Brain pericyte (primary cell): ENCODE data around the gene AK2.
A peak's percentile ranks its signal among the peaks of the same experiment; 100 is the strongest.
"Not testable (repeated sequence)": the region's sequence is repeated elsewhere in the genome, so short reads cannot be mapped to it uniquely, and the experiment has no call there.

Experiments
- DNase-seq: peaks from one replicate; pipeline ENCODE4 v3.0.0-alpha.2; 2012; ENCODE audit warnings: low read depth, low spot score

The AK2 gene

GRCh38 chr1:32975055-32975454 lies 61.6 kb downstream of the AK2 start:
- not testable (repeated sequence) for DNase-seq

GRCh38 chr1:32973458-32973857 lies 63.2 kb downstream of the AK2 start:
- DNase-seq: not testable (repeated sequence)

- no peak for DNase-seq
Measured at GRCh38 chr1:32972814-32973428, 63.8 kb downstream of the AK2 start.

- no peak for DNase-seq
Measured at GRCh38 chr1:32971576-32971975, 65.1 kb downstream of the AK2 start.

GRCh38 chr1:32971156-32971555 lies 65.5 kb downstream of the AK2 start:
- DNase-seq: no peak

GRCh38 chr1:32969566-32969965 lies 67.1 kb downstream of the AK2 start:
- DNase-seq: no peak

GRCh38 chr1:32967888-32968568 lies 68.7 kb downstream of the AK2 start:
- no peak for DNase-seq

- DNase-seq: no peak
Measured at GRCh38 chr1:32966900-32967299, 69.8 kb downstream of the AK2 start.

GRCh38 chr1:32965251-32965747 lies 71.4 kb downstream of the AK2 start:
- DNase-seq: no peak

GRCh38 chr1:32964461-32965250 lies 72.0 kb downstream of the AK2 start, which contains the start of gene RNF19B:
TSS of gene RNF19B (minus strand) at chr1:32964809. CDS start at chr1:32964685, 124 bp downstream.
- peak; percentile 65 for DNase-seq

- DNase-seq: no peak
Measured at GRCh38 chr1:32963746-32964460, 72.8 kb downstream of the AK2 start.

GRCh38 chr1:32962248-32962896 lies 74.3 kb downstream of the AK2 start:
- DNase-seq: no peak

- no peak for DNase-seq
Measured at GRCh38 chr1:32960819-32961355, 75.8 kb downstream of the AK2 start.

- DNase-seq: no peak
Measured at GRCh38 chr1:32960342-32960741, 76.3 kb downstream of the AK2 start.

GRCh38 chr1:32958827-32959226 lies 77.9 kb downstream of the AK2 start:
- no peak for DNase-seq
